HG02938 (cell line): ENCODE data around the gene FAM227A.

Experiments
- ATAC-seq: cut with Tn5 transposase; IDR thresholded peaks from one replicate; pipeline ENCODE4 v1.9.1; 2021; ENCODE audit warnings: mild to moderate bottlenecking, moderate library complexity; ENCODE audit not compliant: unreplicated experiment

The FAM227A gene

GRCh38 chr22:38554281-38554680, 101.9 kb downstream of the FAM227A start:
- ATAC-seq: no peak

- ATAC-seq: no peak
These were observed 106.9 kb downstream of the FAM227A start for GRCh38 chr22:38549101-38549894.

GRCh38 chr22:38540701-38541100, 115.5 kb downstream of the FAM227A start:
- no peak for ATAC-seq

GRCh38 chr22:38531251-38531938, 124.8 kb downstream of the FAM227A start:
- ATAC-seq: no peak
